HFFc6 (cell line): ENCODE data around the gene KRTAP3-2. TPM values are rescaled to one million over a fixed set of nuclear protein-coding genes. Genes with fewer than 3 reads are reported as not detected.

ENCODE experiments used
- DNase-seq: peaks from one replicate; pipeline ENCODE4 v3.0.0-alpha.2; 2018
- H3K27ac Mint-ChIP-seq: 2 replicates; pipeline ENCODE4 v1.8.0; 2020; ENCODE audit warnings: mild to moderate bottlenecking, mixed read lengths
- H3K27me3 Mint-ChIP-seq: 2 replicates; pipeline ENCODE4 v1.8.0; 2021; ENCODE audit warnings: mild to moderate bottlenecking, moderate library complexity, mixed read lengths; ENCODE audit not compliant: insufficient read depth
- H3K36me3 Mint-ChIP-seq: 2 replicates; pipeline ENCODE4 v1.8.0; 2021; ENCODE audit warnings: low read depth, mixed read lengths
- H3K4me1 Mint-ChIP-seq: 2 replicates; pipeline ENCODE4 v1.8.0; 2020; ENCODE audit warnings: low read depth, mixed read lengths
- H3K4me3 Mint-ChIP-seq: 2 replicates; pipeline ENCODE4 v1.8.0; 2020; ENCODE audit warnings: mild to moderate bottlenecking, moderate library complexity, mixed read lengths
- H3K9me3 Mint-ChIP-seq: 2 replicates; pipeline ENCODE4 v1.8.0; 2020; ENCODE audit warnings: mild to moderate bottlenecking, mixed read lengths
- CTCF ChIP-seq: fragments of 200-600 bp; sonication (generic); IDR thresholded peaks from 2 replicates; pipeline ENCODE4 v1.5.0; 2021; ENCODE audit warnings: antibody characterized with exemption, mild to moderate bottlenecking
- total RNA-seq, 6 experiments: library from RNA; stranded (reverse); fragmentation: NEBNext Ultra II Directional; extraction: Animal tissue kit (Norgen Biotek cat#: 25700); gene quantifications; 2 replicates in 1 of 6; 3 replicates in 5 of 6; pipeline ENCODE4 v1.2.3, GENCODE V29; 2021

The KRTAP3-2 gene
- total RNA-seq, 6 experiments from 2014 or later = not detected

- Mint-ChIP-seq H3K27me3 (peaks cover under 1% of the 10 kb centered on the region), H3K4me1 (peaks cover 63% of the 10 kb centered on the region), H3K9me3 (no peaks in the 10 kb centered on the region), H3K27ac (no peak overlapping the region), H3K36me3 (no peaks in the 10 kb centered on the region), H3K4me3 (no peak overlapping the region)
- DNase-seq = no peak
- no peak for TF ChIP-seq CTCF
Observed at GRCh38 chr17:40950176-40950575, 49.5 kb downstream of the KRTAP3-2 start.

- peaks cover 1% of the 10 kb centered on the region for H3K27me3 Mint-ChIP-seq
- H3K27ac Mint-ChIP-seq = peak overlapping the region; percentile 27; the same call in 1 of the 2 replicates
- TF ChIP-seq CTCF = no peak
- H3K9me3 Mint-ChIP-seq = no peaks in the 10 kb centered on the region
- 0 out of 2 replicates have a peak overlapping the region, but pooled peaks have one; percentile 1 for H3K4me3 Mint-ChIP-seq
- no peaks in the 10 kb centered on the region for H3K36me3 Mint-ChIP-seq
- no peak for DNase-seq
- peaks cover 56% of the 10 kb centered on the region for H3K4me1 Mint-ChIP-seq
Observed at GRCh38 chr17:40949418-40949817, 50.3 kb downstream of the KRTAP3-2 start.

Other genes with a start within 250 kb of the KRTAP3-2 start
- gene KRT25, start 244.6 kb downstream of the KRTAP3-2 start, total RNA-seq = not detected
- gene KRT26, start 227.7 kb downstream of the KRTAP3-2 start, total RNA-seq = not detected
- gene KRT27, start 217.4 kb downstream of the KRTAP3-2 start, total RNA-seq = not detected
- not detected for gene KRT28, start 199.9 kb downstream of the KRTAP3-2 start, total RNA-seq
- gene KRT10, start 177.3 kb downstream of the KRTAP3-2 start, total RNA-seq = 10 to 100 TPM; 61.4 to 71.0 (median 65.3) TPM
- not detected for gene KRT12, start 132.7 kb downstream of the KRTAP3-2 start, total RNA-seq
- gene KRT20, start 114.7 kb downstream of the KRTAP3-2 start, total RNA-seq = not detected
- gene KRT23, start 62.3 kb downstream of the KRTAP3-2 start, total RNA-seq = under 1 TPM in 1 of 6 experiments, not detected in 5; 0.14 TPM
- gene KRT39, start 33.0 kb downstream of the KRTAP3-2 start, total RNA-seq = not detected
- gene KRT40, start 15.6 kb downstream of the KRTAP3-2 start, total RNA-seq = not detected
- gene KRTAP3-3, start 5.7 kb downstream of the KRTAP3-2 start, total RNA-seq = not detected
- 10 to 100 TPM in 1 of 6 experiments, 1 to 10 TPM in 5; 2.5 to 10.2 (median 3.3) TPM for gene KRTAP3-1, start 9.2 kb upstream of the KRTAP3-2 start, total RNA-seq
- 100 to 1,000 TPM in 1 of 6 experiments, 10 to 100 TPM in 5; 61.6 to 114 (median 76.8) TPM for gene KRTAP1-5, start 27.3 kb upstream of the KRTAP3-2 start, total RNA-seq
- not detected for gene KRTAP1-4, start 30.3 kb upstream of the KRTAP3-2 start, total RNA-seq
- gene KRTAP1-3, start 35.0 kb upstream of the KRTAP3-2 start, total RNA-seq = not detected
- gene KRTAP1-1, start 41.5 kb upstream of the KRTAP3-2 start, total RNA-seq = 1 to 10 TPM in 1 of 6 experiments, under 1 TPM in 5; 0.21 to 1.1 (median 0.50) TPM
- gene KRTAP2-1, start 47.4 kb upstream of the KRTAP3-2 start, total RNA-seq = under 1 TPM in 1 of 6 experiments, not detected in 5; 0.38 TPM
- gene KRTAP2-2, start 55.3 kb upstream of the KRTAP3-2 start, total RNA-seq = under 1 TPM in 4 of 6 experiments, not detected in 2; 0.46 to 0.96 (median 0.53) TPM
- 100 to 1,000 TPM in 1 of 6 experiments, 10 to 100 TPM in 5; 30.3 to 105 (median 44.4) TPM for gene KRTAP2-3, start 60.2 kb upstream of the KRTAP3-2 start, total RNA-seq
- not detected for gene KRTAP2-4, start 66.0 kb upstream of the KRTAP3-2 start, total RNA-seq
- not detected for gene KRTAP4-7, start 84.2 kb upstream of the KRTAP3-2 start, total RNA-seq
- not detected for gene KRTAP4-8, start 98.2 kb upstream of the KRTAP3-2 start, total RNA-seq
- not detected for gene KRTAP4-16, start 102.3 kb upstream of the KRTAP3-2 start, total RNA-seq
- gene KRTAP4-9, start 105.5 kb upstream of the KRTAP3-2 start, total RNA-seq = under 1 TPM in 2 of 6 experiments, not detected in 4; 0.85 to 0.90 TPM
- not detected for gene KRTAP4-11, start 118.5 kb upstream of the KRTAP3-2 start, total RNA-seq
- gene KRTAP4-12, start 124.3 kb upstream of the KRTAP3-2 start, total RNA-seq = 1 to 10 TPM; 6.1 to 8.4 (median 6.7) TPM
- not detected for gene KRTAP4-6, start 140.6 kb upstream of the KRTAP3-2 start, total RNA-seq
- not detected for gene KRTAP4-5, start 149.9 kb upstream of the KRTAP3-2 start, total RNA-seq
- gene KRTAP4-4, start 160.8 kb upstream of the KRTAP3-2 start, total RNA-seq = not detected
- gene KRTAP4-3, start 168.3 kb upstream of the KRTAP3-2 start, total RNA-seq = not detected
- gene KRTAP4-2, start 178.3 kb upstream of the KRTAP3-2 start, total RNA-seq = not detected
- not detected for gene KRTAP4-1, start 185.0 kb upstream of the KRTAP3-2 start, total RNA-seq
- not detected for gene KRTAP9-1, start 190.0 kb upstream of the KRTAP3-2 start, total RNA-seq
- gene KRTAP9-2, start 226.7 kb upstream of the KRTAP3-2 start, total RNA-seq = not detected
- gene KRTAP9-3, start 232.5 kb upstream of the KRTAP3-2 start, total RNA-seq = not detected
- not detected for gene KRTAP9-8, start 238.1 kb upstream of the KRTAP3-2 start, total RNA-seq
- gene KRTAP9-4, start 249.8 kb upstream of the KRTAP3-2 start, total RNA-seq = not detected